ENCODE data around the gene AFAP1.

The AFAP1 gene

DNA sequence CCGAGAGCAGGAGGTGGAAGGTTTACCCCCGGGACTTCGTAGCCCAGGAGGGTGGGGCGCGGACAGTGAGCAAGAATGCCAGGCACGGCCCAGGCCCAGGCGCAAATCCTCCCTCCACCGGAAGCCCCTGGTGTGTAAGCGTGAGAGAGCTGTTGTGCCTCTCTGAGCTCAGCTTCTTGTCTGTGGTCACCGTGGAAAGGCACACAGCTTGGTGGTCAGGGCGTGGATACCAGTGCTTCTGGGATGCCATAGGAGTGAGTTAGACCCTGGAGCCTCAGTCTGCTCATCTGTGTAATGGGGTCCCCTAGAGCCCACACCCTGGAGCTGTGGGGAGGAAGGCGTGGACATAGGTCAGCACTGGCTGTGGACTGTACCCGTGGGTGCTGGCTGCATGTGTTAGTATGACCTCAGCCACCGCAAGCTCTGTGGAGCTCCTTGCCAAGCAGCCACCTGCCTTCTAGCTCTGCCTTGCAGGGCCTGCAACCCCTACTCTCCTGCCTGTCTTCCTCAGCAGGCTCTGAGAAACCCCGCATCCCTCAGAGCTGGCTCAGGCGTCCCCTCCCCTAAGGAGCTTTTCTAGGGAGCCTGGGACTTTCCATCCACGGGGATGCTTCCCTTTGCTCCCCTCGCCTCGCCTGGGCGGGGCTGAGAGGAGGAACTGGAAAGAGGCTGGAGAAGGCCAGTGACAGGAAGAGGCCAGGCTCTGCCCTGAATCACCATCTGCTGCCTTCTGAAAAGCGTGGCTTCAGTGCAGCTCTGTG is 28.0 kb upstream of the AFAP1 start:
- DNase-seq, result no peak

DNA sequence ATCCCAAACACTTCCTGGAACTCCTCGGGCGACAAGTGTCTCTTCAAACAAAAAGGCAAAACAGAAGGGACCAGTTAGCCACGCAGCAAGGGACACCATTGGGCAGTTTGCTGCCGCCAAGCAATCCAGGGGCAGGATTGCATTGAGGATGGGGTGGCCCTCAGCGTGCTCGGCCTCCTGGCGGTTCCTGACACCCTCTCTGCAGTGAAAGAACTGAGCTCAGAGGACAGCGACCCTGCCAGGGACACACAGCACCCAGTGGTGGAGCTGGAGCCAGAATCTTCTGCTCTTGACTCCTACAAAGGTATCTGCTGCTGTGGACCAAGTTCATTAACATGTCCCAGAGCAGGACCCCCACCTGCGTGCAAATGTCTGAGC is 27.4 kb upstream of the AFAP1 start:
- no peak for DNase-seq

DNA sequence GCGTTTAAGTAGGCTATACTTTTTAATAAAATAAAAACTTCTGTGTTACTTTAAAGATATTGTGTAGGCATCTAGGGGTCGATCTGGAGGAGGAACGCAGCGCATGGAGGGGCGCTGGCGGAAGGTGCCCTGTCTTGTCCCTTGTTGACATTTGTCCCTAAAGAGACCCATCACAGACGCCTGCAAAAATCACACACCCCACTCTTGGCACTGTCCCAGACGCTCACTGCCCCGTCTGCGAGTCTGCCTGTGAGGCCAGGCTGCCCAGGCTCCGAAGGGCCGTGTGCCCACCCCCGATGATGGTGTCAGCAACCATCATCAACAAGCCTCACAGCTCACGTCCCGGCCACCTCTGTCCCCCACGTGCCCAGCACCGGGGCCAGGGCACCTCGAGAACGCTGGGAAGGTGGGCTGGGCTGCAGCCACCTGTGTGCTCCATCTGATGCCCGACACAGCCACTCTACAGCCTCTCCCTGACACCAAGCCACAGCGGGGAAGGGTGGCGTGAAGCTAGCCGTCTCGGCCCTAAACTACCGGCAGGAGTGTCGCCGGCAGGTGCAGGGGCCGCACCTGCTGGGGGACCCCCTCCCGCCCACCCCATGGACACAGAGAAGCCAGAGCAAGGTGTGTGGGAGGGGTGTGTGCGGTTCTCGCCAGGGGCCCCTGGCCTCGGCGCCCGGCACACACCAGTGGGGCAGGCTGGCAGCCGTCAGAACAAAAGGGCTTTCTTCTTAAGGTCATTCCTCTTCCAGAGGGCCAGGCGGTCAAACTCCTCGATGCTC is 26.8 kb upstream of the AFAP1 start:
- no peak for DNase-seq

DNA sequence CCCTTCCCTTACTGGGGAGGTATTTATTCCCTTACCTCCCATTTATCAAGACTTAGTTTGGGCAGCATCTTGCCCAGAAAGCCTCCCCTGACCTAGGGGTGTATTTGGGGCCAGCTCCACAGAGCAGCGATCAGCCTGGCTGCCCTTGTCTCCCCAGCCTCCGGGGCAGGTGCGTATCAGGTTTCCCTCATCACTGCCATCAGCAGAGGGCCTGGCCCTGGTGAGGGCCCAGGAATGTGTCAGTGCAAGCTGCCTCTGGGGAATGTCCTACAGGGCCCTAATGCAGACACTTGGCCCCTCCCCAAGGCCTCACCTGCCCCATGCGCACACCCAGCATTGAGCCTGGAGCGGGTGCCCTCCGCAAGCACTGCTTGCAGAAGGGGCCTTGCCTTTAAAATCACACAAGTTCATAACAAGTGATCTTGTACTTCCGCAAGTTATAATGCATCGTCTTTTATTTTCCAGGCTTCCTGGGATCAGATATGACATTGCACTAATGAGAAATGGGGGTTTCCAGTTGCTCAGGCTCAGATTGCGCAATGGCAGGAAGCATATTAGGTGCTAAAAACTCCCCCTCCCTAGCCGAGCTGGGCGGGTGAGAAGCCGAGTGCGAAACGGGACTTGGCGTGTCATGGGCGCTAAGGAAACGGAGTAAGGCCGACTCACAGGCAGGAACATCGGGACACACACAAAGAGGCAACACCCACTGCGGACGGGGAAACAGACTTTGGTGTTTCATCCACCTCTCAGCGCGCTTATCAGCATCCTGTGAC is 25.4 kb upstream of the AFAP1 start:
- peak; percentile 44 for DNase-seq

DNA sequence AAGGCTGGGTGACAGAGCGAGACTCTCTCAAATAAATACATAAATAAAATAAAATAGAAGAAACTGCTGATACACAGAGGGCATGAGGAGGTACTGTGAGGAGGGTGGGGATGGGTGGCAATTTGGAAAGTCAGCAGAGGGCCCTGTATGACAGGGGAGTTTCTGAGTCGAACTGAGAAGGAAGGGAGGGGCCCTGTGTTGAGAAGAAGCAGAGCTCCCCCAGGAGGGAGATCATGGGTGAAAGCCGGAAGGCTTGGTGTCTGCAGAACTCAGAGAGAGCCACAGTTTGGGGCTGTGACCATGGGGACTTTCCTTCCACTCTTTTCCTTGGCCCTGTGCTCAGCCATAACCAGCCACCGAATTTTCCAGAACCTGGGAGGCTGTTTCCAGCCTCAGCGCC is 24.8 kb upstream of the AFAP1 start:
- no peak for DNase-seq

DNA sequence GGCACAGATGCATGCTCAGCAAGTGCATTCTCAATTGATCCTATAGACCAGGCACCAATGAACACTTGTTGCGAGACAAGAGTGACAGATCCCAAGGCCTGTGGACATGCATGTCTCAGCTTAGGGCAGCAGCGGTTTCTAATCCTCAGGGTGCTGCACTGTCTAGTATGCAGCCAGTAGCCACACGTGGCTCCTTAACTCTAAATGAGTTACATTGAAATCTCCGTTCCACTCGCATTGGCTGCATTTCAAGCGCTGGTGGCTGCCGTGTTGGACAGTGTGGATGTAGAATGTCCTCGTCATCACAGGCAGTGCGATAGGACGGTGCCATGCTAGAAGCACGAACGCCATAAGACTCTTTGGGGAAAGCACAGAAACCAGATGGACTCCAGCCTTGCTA is 24.0 kb upstream of the AFAP1 start:
- no peak for DNase-seq

DNA sequence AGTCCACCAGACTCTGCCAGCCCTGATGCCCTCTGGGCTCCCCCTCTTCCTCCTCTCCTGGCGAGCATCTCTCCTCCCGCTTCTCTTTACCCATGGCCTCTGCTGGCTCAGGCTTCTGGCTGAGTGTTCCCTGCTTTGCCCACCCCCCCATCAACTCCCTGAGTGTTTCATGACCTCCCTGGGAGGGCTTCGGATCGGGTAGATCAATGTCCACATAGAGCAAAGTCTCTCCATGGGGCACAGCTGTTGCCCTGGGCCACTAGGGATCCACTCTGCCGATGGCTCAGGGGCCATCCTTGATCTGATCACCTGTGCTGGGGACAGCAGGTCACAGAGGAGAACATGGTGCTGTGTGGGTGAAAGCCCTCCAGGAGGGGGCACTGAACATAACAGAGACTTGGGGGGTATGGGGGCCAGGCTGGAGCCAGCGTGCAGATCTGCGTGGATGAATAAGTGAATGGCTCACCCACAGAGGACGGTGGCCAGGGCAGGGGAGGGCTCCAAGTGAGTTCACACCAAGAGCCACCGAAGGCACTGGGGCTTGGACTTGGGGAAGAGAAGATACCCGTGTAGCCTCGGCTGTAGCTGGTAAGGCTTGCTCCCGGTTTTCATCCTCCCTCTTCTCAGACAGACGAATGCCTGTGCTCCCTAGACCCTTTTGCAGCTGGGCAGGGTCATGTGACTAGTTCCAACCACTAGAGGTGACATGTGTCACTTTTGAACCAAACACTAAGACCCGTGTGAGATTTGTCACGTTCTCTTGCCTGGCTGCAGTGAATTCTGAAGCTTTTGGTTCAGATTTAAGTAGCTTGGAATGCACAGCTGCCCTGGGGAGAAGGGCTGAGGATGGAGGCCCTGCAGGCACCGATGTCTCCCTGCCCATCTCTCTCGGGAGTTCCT is 23.2 kb upstream of the AFAP1 start:
- DNase-seq, result no peak

DNA sequence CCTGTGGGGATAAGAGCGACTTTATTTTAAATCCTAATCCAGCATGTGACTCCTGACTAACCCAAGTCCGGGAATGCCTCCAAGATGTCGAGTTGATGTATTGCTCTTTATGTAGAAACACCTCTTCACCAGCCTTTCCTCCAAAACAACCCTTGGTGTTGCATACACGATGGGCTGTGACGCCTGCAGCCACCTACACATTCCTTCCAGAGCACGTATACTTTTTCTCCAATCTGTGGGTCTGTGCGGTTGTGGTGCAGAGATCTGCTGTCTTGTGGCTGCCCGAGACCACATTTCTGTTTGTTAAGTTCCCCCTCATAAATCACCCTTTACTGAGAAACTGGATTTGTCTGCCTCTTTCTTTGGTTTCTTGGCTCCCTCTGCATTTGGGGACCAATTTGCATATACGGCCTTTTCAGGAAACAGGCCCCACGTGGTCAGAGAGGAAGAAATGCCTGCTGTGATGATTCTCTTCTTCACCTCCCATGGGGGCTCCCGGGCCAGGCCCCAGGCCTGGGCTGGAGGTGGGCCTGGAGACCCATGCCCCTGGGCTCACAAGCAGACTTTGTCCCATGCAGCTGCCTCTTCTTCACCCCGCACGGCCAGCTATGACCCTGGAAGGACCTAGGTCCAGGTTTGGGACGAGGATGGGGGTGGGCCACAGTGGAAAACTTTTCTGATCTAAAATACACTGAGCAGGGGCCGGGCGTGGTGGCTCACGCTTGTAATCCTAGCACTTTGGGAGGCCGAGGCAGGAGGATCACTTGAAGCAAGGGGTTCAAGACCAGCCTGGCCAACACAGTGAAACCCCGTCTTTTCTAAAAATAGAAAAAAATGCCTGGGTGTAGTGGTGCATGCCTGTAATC is 21.4 kb upstream of the AFAP1 start:
- peak; percentile 51 for DNase-seq

DNA sequence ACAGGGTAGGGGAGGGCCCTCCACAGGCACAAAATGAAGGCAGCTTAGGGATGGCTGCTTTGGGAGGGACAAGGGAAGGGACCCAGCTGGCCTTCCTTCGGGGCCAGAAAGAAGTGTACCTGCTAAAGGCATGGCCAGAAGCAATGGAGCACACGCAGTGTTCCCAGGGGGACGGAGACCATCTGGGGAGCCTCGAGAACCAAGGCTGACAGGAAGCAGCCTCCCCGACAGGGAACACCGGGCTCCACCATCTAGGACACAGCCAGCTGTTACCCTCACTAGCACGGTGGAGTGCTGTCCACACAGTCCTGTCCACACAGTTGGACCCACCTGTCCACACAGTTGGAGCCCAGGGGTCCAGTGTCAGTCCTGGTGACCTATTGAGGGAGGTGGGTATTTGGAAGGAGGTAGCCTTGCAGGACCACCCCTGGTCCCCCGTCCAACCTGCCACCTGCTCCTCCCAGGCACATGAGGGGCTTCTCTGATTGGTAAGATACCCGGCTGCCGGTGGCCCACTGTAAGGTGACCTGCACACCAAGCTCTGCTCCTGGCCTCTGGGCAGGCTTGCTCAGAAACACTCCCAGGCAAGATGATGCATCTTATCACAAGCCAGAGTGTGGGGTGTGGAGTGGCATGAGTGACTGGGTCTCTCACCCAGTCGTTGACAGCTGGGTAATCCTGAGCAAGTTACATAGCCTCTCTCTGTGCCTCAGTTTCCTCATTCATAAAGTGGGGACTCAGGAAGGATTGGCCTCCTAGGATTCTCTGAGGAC is 20.5 kb upstream of the AFAP1 start:
- no peak for DNase-seq

DNA sequence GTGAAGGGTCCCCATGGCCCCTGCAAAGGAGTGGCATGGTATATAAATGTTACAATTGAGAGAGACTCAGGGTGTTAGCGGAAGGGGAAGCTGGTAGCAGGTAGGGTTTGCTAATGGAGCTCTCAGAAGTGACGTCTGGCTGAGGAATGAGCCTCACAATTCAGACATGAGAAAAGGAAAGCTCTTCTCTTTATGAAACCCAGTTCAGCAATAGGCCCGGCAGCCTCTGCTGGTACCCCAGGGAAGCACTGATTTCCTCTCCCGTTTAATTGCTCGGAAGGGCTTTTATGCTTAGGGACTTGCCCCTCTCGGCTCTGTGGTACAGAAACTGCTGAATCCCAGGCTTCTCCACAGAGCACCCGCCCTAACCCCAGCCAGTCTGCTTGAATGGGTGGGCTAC is 19.4 kb upstream of the AFAP1 start:
- no peak for DNase-seq

DNA sequence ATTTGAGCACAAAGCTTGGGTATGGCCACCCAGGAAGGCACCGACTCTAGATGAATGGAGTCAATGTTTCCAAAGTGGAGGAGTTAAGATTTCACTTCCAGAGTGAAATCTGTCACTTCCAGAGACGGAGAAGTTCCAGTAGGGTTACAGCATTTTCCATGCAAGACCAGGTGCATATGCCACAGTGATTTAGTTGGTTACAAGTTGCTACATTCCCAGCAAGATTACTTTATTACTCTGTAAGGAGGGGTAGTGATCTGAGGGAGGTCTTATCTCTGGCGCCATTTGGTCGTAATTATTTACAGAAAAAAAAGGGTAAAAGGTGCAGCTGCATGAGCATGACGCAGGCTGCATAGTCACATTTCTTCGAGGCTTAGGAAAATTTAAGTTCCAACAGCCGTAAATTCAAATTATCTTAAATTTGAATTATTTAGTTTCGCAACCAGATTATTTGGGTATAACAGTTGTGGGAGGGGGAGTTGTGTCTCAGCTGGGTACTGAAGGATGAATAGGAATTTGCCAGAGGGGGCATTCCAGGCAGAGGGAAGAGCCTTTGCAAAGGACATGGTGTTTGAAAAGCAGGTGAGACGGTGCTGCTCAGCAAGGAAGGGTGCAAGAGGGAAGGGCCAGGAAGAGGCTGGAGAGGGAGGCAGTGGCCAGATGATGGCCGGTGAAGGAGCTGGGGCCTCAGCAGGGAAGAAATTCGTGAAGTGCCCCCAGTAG is 17.4 kb upstream of the AFAP1 start:
- DNase-seq, result no peak

DNA sequence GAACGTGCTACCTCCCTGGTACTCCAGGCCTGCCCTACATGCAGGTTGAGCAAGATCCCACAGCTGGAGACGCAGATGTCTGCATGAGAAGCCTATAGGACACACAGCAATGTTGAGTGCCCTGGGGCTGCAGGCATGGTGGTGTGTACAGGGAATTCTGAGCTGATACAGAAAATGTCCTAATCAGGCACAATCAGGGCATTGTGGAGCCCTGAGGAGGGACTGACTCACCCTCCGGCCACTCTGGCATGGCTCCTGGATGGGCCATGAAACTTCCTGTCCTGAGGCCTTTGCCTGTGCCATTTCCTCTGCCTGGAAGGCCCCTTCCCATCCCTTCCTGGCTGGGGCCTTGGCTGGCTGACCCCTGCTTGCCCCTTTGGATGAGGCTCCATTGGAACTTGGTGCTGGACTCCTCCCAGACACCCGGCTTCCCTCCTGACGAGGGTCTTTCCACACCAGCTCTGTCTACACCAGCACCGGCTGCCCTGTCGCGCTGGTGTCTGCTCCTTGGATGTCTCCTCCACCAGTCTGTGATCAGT is 16.7 kb upstream of the AFAP1 start:
- no peak for DNase-seq

DNA sequence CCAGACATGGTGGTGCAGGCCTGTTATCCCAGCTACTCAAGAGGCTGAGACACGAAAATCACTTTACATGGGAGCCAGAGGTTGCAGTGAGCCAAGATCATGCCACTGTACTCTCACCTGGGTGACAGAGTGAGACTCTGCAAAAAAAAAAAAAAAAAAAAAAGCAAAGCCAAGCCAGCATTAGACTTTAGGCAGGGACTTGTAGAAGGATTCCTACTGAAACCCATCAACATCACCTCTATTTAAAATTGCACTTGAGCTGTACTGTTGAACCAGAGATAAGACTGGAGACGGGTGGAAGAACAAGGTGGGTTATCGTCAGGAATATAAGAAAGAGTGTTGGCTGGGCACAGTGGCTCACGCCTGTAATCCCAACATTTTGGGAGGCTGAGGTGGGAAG is 15.7 kb upstream of the AFAP1 start:
- no peak for DNase-seq

DNA sequence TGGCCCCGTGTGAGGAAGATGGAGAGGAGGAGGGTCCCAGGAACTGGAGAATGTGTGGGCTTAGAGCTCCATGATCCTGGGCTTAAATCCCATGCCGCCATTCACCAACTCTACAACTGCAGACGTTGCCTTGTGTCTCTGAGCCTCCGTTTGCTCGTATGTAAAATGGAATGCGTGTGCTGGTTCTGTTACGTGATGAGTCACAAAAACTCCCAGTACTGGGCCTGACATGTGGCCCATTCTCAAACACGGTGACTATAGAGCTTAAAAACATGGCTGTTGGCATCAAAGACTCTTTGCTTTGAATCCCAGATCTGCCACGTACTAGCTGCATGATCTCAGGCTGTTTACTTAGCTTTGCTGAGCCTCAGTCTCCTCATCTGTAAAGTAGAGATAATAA is 13.0 kb upstream of the AFAP1 start:
- no peak for DNase-seq

DNA sequence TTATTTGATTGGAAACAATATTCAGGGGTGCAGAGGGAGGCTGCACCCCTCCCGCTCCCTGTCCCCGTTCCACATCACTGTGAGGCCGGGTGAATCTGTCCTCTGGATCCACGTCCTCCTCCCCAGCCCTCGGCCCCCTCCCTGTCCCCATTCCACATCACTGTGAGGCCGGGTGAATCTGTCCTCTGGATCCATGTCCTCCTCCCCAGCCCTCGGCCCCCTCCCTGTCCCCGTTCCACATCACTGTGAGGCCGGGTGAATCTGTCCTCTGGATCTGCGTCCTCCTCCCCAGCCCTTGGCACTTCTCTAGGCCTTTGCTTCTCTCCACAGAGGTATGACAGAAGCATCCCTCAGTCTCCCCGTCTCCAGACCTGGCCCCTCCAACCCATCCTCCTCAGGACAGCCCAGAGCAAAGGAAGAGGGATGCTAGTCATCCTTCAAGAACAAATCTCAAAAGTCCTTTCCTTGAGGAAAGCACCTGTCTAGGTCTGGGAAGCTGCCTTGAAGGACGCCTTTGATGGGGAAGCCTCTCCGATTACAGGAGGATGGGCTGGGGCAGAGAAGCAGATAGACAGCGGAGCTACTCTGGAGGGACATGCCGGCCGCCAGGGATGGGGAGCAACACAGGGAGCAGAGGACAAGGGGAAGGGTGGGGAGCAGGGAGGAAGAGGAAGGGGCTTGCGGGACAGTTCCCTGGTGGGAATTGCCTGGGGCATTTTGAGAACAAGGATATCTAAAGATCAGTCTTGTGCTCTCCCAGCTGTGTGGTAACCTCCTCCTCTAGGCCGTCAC is 10.8 kb upstream of the AFAP1 start:
- no peak for DNase-seq

DNA sequence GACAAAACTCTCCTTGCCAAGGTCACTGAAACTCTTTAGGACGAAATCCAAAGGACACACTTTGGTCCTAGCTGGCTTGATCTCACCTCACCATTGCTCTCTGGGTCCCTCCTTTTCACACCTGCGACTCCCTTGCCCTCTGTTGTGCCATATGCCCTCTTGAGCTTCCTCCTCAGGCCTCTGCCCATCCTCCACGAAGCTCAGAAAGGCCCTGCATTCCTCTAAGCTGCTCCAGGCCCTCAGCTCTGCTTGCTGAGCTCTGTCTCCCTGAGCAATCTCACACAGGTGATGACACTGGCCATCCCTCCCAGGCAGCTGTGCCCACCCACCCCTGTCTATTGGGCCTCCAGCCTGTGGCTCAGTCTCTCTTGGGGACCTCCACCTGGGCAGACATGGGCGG is 10.1 kb upstream of the AFAP1 start:
- DNase-seq, result no peak

DNA sequence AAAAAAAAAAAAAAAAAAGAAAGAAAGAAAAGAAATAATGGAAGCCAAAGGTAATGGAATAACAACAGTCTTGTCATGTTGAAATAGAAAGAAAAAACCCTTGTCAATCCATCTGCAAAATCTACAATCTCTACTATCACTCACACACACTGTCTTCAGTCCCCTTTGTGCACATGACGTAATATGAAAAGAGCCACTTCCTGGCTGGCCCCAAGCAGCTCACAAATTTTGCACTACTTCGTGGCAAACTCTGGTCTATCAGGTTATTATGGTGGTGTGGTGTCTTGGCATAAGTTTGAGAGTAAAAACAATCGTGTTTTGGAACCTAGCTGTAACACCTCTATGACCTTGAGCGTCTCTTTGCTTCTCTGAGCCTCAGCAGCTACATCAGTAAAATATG is 8.3 kb upstream of the AFAP1 start:
- DNase-seq, result no peak

DNA sequence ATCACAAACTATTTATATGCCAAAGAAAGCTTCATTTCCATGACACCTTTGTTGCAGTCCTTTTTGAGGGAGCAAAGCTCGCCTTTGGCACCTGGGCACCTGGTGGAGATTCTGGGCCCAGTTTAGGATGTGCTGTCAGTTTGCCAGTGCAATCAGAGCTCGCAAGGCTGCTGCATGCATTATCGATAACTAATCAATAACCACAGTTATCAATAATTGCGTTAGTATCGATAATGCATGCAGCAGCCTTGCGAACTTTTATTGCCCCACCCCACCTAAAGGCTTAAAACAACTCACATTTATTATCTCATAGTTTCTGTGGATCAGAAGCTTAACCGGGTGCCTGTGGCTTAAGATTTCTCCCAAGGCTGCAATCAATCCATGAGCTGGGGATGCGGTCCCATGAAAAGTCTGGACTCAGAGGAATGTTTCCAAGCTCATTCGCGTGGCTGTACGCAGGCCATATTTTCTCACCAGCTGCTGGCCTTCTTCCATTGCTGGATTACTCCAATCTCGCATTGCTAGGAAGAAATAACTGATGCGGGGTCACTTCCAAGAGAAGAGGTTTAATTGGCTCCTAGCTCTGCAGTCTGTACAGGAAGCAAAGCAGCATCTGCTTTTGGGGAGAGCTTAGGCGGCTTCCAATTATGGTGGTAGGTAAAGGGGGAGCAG is 6.2 kb upstream of the AFAP1 start:
- DNase-seq, result no peak

All from stimulated activated CD4-positive, alpha-beta T cell treated with anti-CD3 and anti-CD28 coated beads, Interleukin-4, amount 100 ng/mL, for 1 hour (primary cell).